Transverse colon (tissue), 4 donors: ENCODE measurements around the gene IP6K3.

Experiments used
- POLR2A ChIP-seq: fragments of 450-650 bp; IDR thresholded peaks from one replicate; pipeline ENCODE4 v1.6.1; 2016; ENCODE audit warnings: antibody characterized with exemption, mild to moderate bottlenecking, moderate library complexity
- POLR2AphosphoS5 ChIP-seq, 3 donors: sonication (generic); formaldehyde crosslinking; IDR thresholded peaks; one replicate each; pipeline ENCODE4 v1.6.1; 2016; ENCODE audit warnings: antibody characterized with exemption in 3 of 3
- TF ChIP-seq, protein P1 (sequence below), 5 experiments: fragments of 200-600 bp in 3 of 5; fragments of 450-650 bp in 2 of 5; sonication (generic) in 3 of 5; IDR thresholded peaks; 1 replicate in 2 of 5; 2 replicates in 3 of 5; pipeline ENCODE4 v1.5.1; 2016 to 2017; ENCODE audit warnings: antibody characterized with exemption in 5 of 5, inconsistent platforms in 3 of 5, mild to moderate bottlenecking in 2 of 5, moderate library complexity in 1 of 5

DNA sequence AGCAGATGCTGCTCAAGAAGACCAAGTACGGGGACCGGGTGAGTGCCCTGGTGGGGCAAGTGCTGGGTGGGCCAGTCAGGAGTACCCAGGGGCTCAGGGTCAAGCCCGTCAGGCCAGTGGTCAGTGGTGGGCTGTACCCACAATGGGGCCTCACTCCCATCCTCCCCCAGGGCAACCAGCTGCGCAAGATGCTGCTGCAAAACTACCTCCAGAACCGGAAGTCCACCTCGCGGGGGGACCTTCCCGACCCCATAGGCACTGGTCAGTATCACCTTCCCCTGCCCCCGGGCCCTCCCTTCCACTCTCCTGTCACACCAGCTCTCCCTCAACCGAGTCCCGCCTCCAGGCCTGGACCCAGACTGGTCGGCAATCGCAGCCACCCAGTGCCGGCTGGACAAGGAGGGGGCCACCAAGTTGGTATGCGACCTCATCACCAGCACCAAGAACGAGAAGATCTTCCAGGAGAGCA, 62.2 kb downstream of the IP6K3 start:
- TF ChIP-seq POLR2A (no peak), POLR2AphosphoS5 (IDR thresholded peaks at IDR 0.05) (no peak)
- TF ChIP-seq, protein P1, sequence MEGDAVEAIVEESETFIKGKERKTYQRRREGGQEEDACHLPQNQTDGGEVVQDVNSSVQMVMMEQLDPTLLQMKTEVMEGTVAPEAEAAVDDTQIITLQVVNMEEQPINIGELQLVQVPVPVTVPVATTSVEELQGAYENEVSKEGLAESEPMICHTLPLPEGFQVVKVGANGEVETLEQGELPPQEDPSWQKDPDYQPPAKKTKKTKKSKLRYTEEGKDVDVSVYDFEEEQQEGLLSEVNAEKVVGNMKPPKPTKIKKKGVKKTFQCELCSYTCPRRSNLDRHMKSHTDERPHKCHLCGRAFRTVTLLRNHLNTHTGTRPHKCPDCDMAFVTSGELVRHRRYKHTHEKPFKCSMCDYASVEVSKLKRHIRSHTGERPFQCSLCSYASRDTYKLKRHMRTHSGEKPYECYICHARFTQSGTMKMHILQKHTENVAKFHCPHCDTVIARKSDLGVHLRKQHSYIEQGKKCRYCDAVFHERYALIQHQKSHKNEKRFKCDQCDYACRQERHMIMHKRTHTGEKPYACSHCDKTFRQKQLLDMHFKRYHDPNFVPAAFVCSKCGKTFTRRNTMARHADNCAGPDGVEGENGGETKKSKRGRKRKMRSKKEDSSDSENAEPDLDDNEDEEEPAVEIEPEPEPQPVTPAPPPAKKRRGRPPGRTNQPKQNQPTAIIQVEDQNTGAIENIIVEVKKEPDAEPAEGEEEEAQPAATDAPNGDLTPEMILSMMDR (IDR thresholded peaks at IDR 0.05) = no peak
